AG04450 (cell line): ENCODE data around the gene CCDC51. TPM values are rescaled to one million over a fixed set of nuclear protein-coding genes. Genes with fewer than 3 reads are reported as not detected.

Source experiments
- CTCF ChIA-PET: fragments of 300-600, 350-600 bp; formaldehyde crosslinking; extraction: SDS; loops from one replicate; lab custom pipeline; 2022; ENCODE audit warnings: antibody characterized with exemption, inconsistent platforms; lab: Charles Lee
- POLR2A ChIA-PET: fragments of 350-600 bp; formaldehyde crosslinking; extraction: SDS; loops from one replicate; lab custom pipeline; 2021; ENCODE audit warnings: antibody characterized with exemption, inconsistent platforms; lab: Yijun Ruan, JAX
- DNase-seq: peaks from one replicate; pipeline ENCODE4 v3.0.0-alpha.2; 2011; ENCODE audit warnings: low read depth, low spot score
- H3K27ac ChIP-seq: one replicate; pipeline ENCODE4 v1.5.1; 2012; ENCODE audit warnings: low read depth, low read length, control low read depth
- H3K27me3 ChIP-seq: one replicate; pipeline ENCODE4 v1.6.0; 2012; ENCODE audit warnings: low read length; ENCODE audit not compliant: control insufficient read depth, insufficient read depth
- H3K4me3 ChIP-seq: 2 replicates; pipeline ENCODE4 v1.5.1; 2011; ENCODE audit warnings: mild to moderate bottlenecking, low read depth, low read length, control low read depth
- H3K9me3 ChIP-seq: 2 replicates; pipeline ENCODE4 v1.5.1; 2012; ENCODE audit warnings: low read length; ENCODE audit not compliant: control insufficient read depth, insufficient read depth
- CTCF ChIP-seq: IDR thresholded peaks from 2 replicates; pipeline ENCODE4 v1.5.1; 2011; ENCODE audit warnings: low read depth, low read length, control low read depth, inconsistent platforms
- polyA plus RNA-seq: library from polyadenylated mRNA; depleted of rRNA; stranded (reverse); fragments of >200 nt; gene quantifications from 2 replicates; pipeline ENCODE4 v1.2.3, GENCODE V29; 2011

CCDC51 gene
- polyA plus RNA-seq, 1 experiment = 9.5 TPM

GRCh38 chr3:48433472-48434118 is 6.3 kb downstream of the CCDC51 start:
- Histone ChIP-seq H3K27me3 (no peaks in the 10 kb centered on the region), H3K27ac (no peak overlapping the region), H3K4me3 (no peak overlapping the region), H3K9me3 (no peaks in the 10 kb centered on the region)
- POLR2A ChIA-PET = no interaction called here
- DNase-seq = no peak
- CTCF ChIA-PET = interaction anchor here (0.6 to 12.1 kb wide), 4 partner anchors 32 to 239 kb away, joined by 5 to 404 read pairs (median 204); no protein-coding TSS in a partner anchor
- no peak for TF ChIP-seq CTCF

- no peak overlapping the region for H3K27ac ChIP-seq
- H3K4me3 ChIP-seq = no peak overlapping the region
- ChIA-PET CTCF (interaction anchor here (0.9 to 12.1 kb wide), 4 partner anchors 31 to 238 kb away, joined by 3 to 404 read pairs (median 204); no protein-coding TSS in a partner anchor), POLR2A (interaction anchor here (0.5 to 0.6 kb wide), 2 partner anchors 108 to 194 kb away, joined by 4 to 5 read pairs; no protein-coding TSS in a partner anchor)
- DNase-seq = no peak
- H3K9me3 ChIP-seq = no peaks in the 10 kb centered on the region
- no peak for TF ChIP-seq CTCF
- no peaks in the 10 kb centered on the region for H3K27me3 ChIP-seq
Observed at GRCh38 chr3:48432411-48433371, 7.2 kb downstream of the CCDC51 start.

GRCh38 chr3:48431224-48432029 is 8.5 kb downstream of the CCDC51 start:
- no peak for TF ChIP-seq CTCF
- Histone ChIP-seq H3K27me3 (no peaks in the 10 kb centered on the region), H3K9me3 (no peaks in the 10 kb centered on the region), H3K27ac (peak overlapping the region; percentile 11), H3K4me3 (no peak overlapping the region)
- CTCF ChIA-PET = interaction anchor here (0.9 to 12.1 kb wide), 5 partner anchors 8 to 236 kb away, joined by 3 to 404 read pairs (median 7); partner anchors contain the start of genes CCDC51 and TMA7
- POLR2A ChIA-PET = interaction anchor here (0.6 kb wide), 1 partner anchor 193 kb away, joined by 5 read pairs; no protein-coding TSS in a partner anchor
- DNase-seq = no peak

GRCh38 chr3:48430708-48431101 is 9.2 kb downstream of the CCDC51 start:
- no peak overlapping the region for H3K4me3 ChIP-seq
- no peak for DNase-seq
- CTCF ChIA-PET = interaction anchor here (0.6 to 12.1 kb wide), 4 partner anchors 9 to 236 kb away, joined by 3 to 402 read pairs (median 5); partner anchors contain the start of genes CCDC51 and TMA7
- TF ChIP-seq CTCF = no peak
- no peaks in the 10 kb centered on the region for H3K9me3 ChIP-seq
- peak overlapping the region; percentile 31 for H3K27ac ChIP-seq
- POLR2A ChIA-PET = no interaction called here
- no peaks in the 10 kb centered on the region for H3K27me3 ChIP-seq
